T-cell (primary cell): ENCODE results near the gene B3GAT1. TPM values are rescaled to one million over a fixed set of nuclear protein-coding genes. Genes with fewer than 3 reads are reported as not detected.

Experiments used
- ATAC-seq, 4 experiments: fragments of 200-7000 bp in 3 of 4; fragments of 150-1000 bp in 1 of 4; cut with Tn5 transposase; replicated peaks in 1 of 4; 1 replicate in 3 of 4; 2 replicates in 1 of 4; pipeline ENCODE4 v1.10.0; 2021; ENCODE audit warnings: moderate library complexity in 3 of 4, mild to moderate bottlenecking in 2 of 4, moderate number of reproducible peaks in 1 of 4
- CTCF ChIA-PET, 2 donors: fragments of 300-600 bp; sonication (Branson Sonifier 250); formaldehyde crosslinking; loops; one replicate each; lab custom pipeline; 2022; ENCODE audit warnings: antibody characterized with exemption in 2 of 2; lab: Charles Lee
- POLR2A ChIA-PET, 2 donors: fragments of 300-600 bp; sonication (Branson Sonifier 250); formaldehyde crosslinking; loops; one replicate each; lab custom pipeline; 2022; ENCODE audit warnings: antibody characterized with exemption in 2 of 2; lab: Charles Lee
- DNase-seq, 35 experiments: peaks; one replicate each; pipeline versions ENCODE4 v3.0.0 to v3.0.0-alpha.2; 2013 to 2023
- H3K27ac ChIP-seq: one replicate; pipeline ENCODE4 v1.5.1; 2013; ENCODE audit warnings: low read length
- H3K27me3 ChIP-seq, 2 experiments: replicated peaks in 1 of 2; 1 replicate in 1 of 2; 2 replicates in 1 of 2; pipeline versions ENCODE4 v1.6.1 to v1.7.0; 2013; ENCODE audit warnings: low read length in 1 of 2, mixed read lengths in 1 of 2; ENCODE audit not compliant: control insufficient read depth in 2 of 2, insufficient read depth in 2 of 2; ENCODE audit errors: extremely low read depth in 1 of 2
- H3K36me3 ChIP-seq, 2 donors: 1 replicate in 1 of 2; 2 replicates in 1 of 2; pipeline versions ENCODE4 v1.6.1 to v1.7.0; 2013; ENCODE audit warnings: low read length in 1 of 2; ENCODE audit not compliant: control insufficient read depth in 2 of 2, insufficient read depth in 1 of 2; ENCODE audit errors: extremely low read depth in 1 of 2
- H3K4me1 ChIP-seq, 2 experiments: 1 replicate in 1 of 2; 2 replicates in 1 of 2; pipeline versions ENCODE4 v1.6.1 to v1.7.0; 2013; ENCODE audit warnings: low read length in 2 of 2, mixed read lengths in 1 of 2; ENCODE audit not compliant: insufficient read depth in 2 of 2, control insufficient read depth in 1 of 2; ENCODE audit errors: extremely low read depth in 1 of 2
- H3K4me3 ChIP-seq, 2 donors: 1 replicate in 1 of 2; 2 replicates in 1 of 2; pipeline versions ENCODE4 v1.5.1 to v1.7.0; 2013; ENCODE audit warnings: mild to moderate bottlenecking in 2 of 2, low read length in 1 of 2, moderate library complexity in 1 of 2; ENCODE audit not compliant: control insufficient read depth in 1 of 2; ENCODE audit errors: extremely low read depth in 1 of 2
- H3K9me3 ChIP-seq: 2 replicates; pipeline ENCODE4 v1.7.0; 2013
- H3K27ac Mint-ChIP-seq, 2 donors: one replicate each; pipeline ENCODE4 v1.8.0; 2020 to 2021; ENCODE audit warnings: mild to moderate bottlenecking in 2 of 2, mixed read lengths in 2 of 2
- H3K27me3 Mint-ChIP-seq, 2 donors: one replicate each; pipeline ENCODE4 v1.8.0; 2021 to 2022; ENCODE audit warnings: mixed read lengths in 2 of 2
- H3K36me3 Mint-ChIP-seq: one replicate; pipeline ENCODE4 v1.8.0; 2021; ENCODE audit warnings: mixed read lengths
- H3K4me1 Mint-ChIP-seq, 3 donors: one replicate each; pipeline ENCODE4 v1.8.0; 2020 to 2022; ENCODE audit warnings: mixed read lengths in 3 of 3, mild to moderate bottlenecking in 1 of 3
- H3K4me3 Mint-ChIP-seq, 3 donors: one replicate each; pipeline ENCODE4 v1.8.0; 2020 to 2022; ENCODE audit warnings: mild to moderate bottlenecking in 3 of 3, mixed read lengths in 3 of 3, moderate library complexity in 3 of 3
- H3K9me3 Mint-ChIP-seq, 3 donors: one replicate each; pipeline ENCODE4 v1.8.0; 2020 to 2022; ENCODE audit warnings: mixed read lengths in 3 of 3
- WGBS: methylation state at CpG from one replicate; pipeline ENCODE4 v1.1.5; 2013; ENCODE audit warnings: missing lambda C conversion rate; ENCODE audit not compliant: insufficient coverage; 5-methylcytosine and 5-hydroxymethylcytosine counted together
- total RNA-seq, 35 experiments: library from RNA in 6 of 35; stranded (reverse) in 6 of 35; fragments of 120-200 nt in 1 of 35; gene quantifications; one replicate each; pipeline versions ENCODE4 v1.2.1 to v1.2.4 and lab custom pipeline; 2013 to 2026

The B3GAT1 gene
- total RNA-seq, 5 donors from 2014 or later (not counting 1 experiment from before 2014, with no cell fraction given) = 0.38 to 6.1 (median 1.3) TPM

GRCh38 chr11:134362192-134362901 is 49.7 kb downstream of the B3GAT1 start:
- Histone ChIP-seq H3K27me3 (peaks cover 0 to 30% of the 10 kb centered on the region in 2 experiments), H3K36me3 (no peaks in the 10 kb centered on the region), H3K9me3 (no peaks in the 10 kb centered on the region), H3K4me3 (no peak overlapping the region), H3K4me1 (peaks cover 0 to 10% of the 10 kb centered on the region in 2 experiments), H3K27ac (no peak overlapping the region)
- Mint-ChIP-seq H3K27ac (no peak overlapping the region), H3K4me3 (peak overlapping the region in 1 of 3 donors; percentile 64), H3K4me1 (peaks cover 14 to 21% (median 19%) of the 10 kb centered on the region in 3 donors), H3K36me3 (no peaks in the 10 kb centered on the region), H3K9me3 (no peaks in the 10 kb centered on the region), H3K27me3 (peaks cover 5 to 12% of the 10 kb centered on the region in 2 donors)
- ChIA-PET CTCF (no interaction called here), POLR2A (no interaction called here)
- ATAC-seq (no peak), DNase-seq (peak in 1 of 35 experiments; percentile 2)
- 97% methylated on average over 6 of the region's 32 CpGs for WGBS

GRCh38 chr11:134361661-134362060 is 50.4 kb downstream of the B3GAT1 start:
- no peaks in the 10 kb centered on the region for H3K9me3 Mint-ChIP-seq
- Histone ChIP-seq H3K9me3 (no peaks in the 10 kb centered on the region), H3K27me3 (peaks cover 0 to 30% of the 10 kb centered on the region in 2 experiments), H3K4me1 (peaks cover 0 to 10% of the 10 kb centered on the region in 2 experiments), H3K27ac (no peak overlapping the region), H3K4me3 (no peak overlapping the region), H3K36me3 (no peaks in the 10 kb centered on the region)
- ChIA-PET CTCF (no interaction called here), POLR2A (no interaction called here)
- no peak for ATAC-seq
- 65% methylated on average over 16 of the region's 26 CpGs for WGBS
- peak overlapping the region in 2 of 3 donors; percentile 9 to 64 for H3K4me3 Mint-ChIP-seq
- DNase-seq = peak in 1 of 35 experiments; percentile 3
- H3K27ac Mint-ChIP-seq = peak overlapping the region in 1 of 2 donors; percentile 48
- no peaks in the 10 kb centered on the region for H3K36me3 Mint-ChIP-seq
- H3K4me1 Mint-ChIP-seq = peaks cover 14 to 21% (median 19%) of the 10 kb centered on the region in 3 donors
- peaks cover 5 to 12% of the 10 kb centered on the region in 2 donors for H3K27me3 Mint-ChIP-seq

GRCh38 chr11:134360050-134360835 is 51.8 kb downstream of the B3GAT1 start:
- DNase-seq (peak in 34 of 35 experiments; percentile 25 to 79 (median 60)), ATAC-seq (peak; percentile 84 to 93 (median 92))
- Histone ChIP-seq H3K4me1 (peaks cover 0 to 10% of the 10 kb centered on the region in 2 experiments), H3K27ac (no peak overlapping the region), H3K9me3 (no peaks in the 10 kb centered on the region), H3K4me3 (no peak overlapping the region), H3K27me3 (peaks cover 0 to 30% of the 10 kb centered on the region in 2 experiments), H3K36me3 (no peaks in the 10 kb centered on the region)
- POLR2A ChIA-PET = no interaction called here
- H3K27me3 Mint-ChIP-seq = peaks cover 5 to 12% of the 10 kb centered on the region in 2 donors
- CTCF ChIA-PET = interaction anchor here in 1 of 2 donors (1.0 kb wide), 1 partner anchor 332 kb away, joined by 3 read pairs; no protein-coding TSS in a partner anchor
- 8% methylated on average over 20 of the region's 30 CpGs for WGBS
- no peaks in the 10 kb centered on the region for H3K9me3 Mint-ChIP-seq
- peaks cover 14 to 21% (median 19%) of the 10 kb centered on the region in 3 donors for H3K4me1 Mint-ChIP-seq
- H3K27ac Mint-ChIP-seq = no peak overlapping the region
- H3K4me3 Mint-ChIP-seq = peak overlapping the region in 1 of 3 donors; percentile 42
- no peaks in the 10 kb centered on the region for H3K36me3 Mint-ChIP-seq

GRCh38 chr11:134359646-134360045 is 52.4 kb downstream of the B3GAT1 start:
- H3K27me3 Mint-ChIP-seq = peaks cover 5 to 12% of the 10 kb centered on the region in 2 donors
- ATAC-seq = no peak
- CTCF ChIA-PET = interaction anchor here (0.6 to 1.0 kb wide), 2 partner anchors 332 to 441 kb away, joined by 3 to 4 read pairs; no protein-coding TSS in a partner anchor
- no peak overlapping the region for H3K27ac Mint-ChIP-seq
- peaks cover 14 to 21% (median 19%) of the 10 kb centered on the region in 3 donors for H3K4me1 Mint-ChIP-seq
- Histone ChIP-seq H3K36me3 (no peaks in the 10 kb centered on the region), H3K27ac (no peak overlapping the region), H3K4me3 (no peak overlapping the region), H3K4me1 (peaks cover 0 to 10% of the 10 kb centered on the region in 2 experiments), H3K9me3 (no peaks in the 10 kb centered on the region), H3K27me3 (peaks cover 0 to 26% of the 10 kb centered on the region in 2 experiments)
- H3K9me3 Mint-ChIP-seq = no peaks in the 10 kb centered on the region
- WGBS = 96% methylated on average over 7 of the region's 10 CpGs
- H3K4me3 Mint-ChIP-seq = peak overlapping the region in 1 of 3 donors; percentile 42
- POLR2A ChIA-PET = no interaction called here
- peak in 1 of 35 experiments; percentile 2 for DNase-seq
- H3K36me3 Mint-ChIP-seq = no peaks in the 10 kb centered on the region

- no peaks in the 10 kb centered on the region for H3K9me3 Mint-ChIP-seq
- H3K36me3 ChIP-seq = no peaks in the 10 kb centered on the region
- WGBS = 93% methylated on average over 18 of the region's 18 CpGs
- H3K27ac ChIP-seq = no peak overlapping the region
- H3K4me3 ChIP-seq = no peak overlapping the region
- peaks cover 0 to 10% of the 10 kb centered on the region in 2 experiments for H3K4me1 ChIP-seq
- H3K9me3 ChIP-seq = no peaks in the 10 kb centered on the region
- ATAC-seq = no peak
- POLR2A ChIA-PET = no interaction called here
- H3K27ac Mint-ChIP-seq = no peak overlapping the region
- peaks cover 14 to 21% (median 19%) of the 10 kb centered on the region in 3 donors for H3K4me1 Mint-ChIP-seq
- H3K27me3 Mint-ChIP-seq = peaks cover 5 to 12% of the 10 kb centered on the region in 2 donors
- DNase-seq = no peak
- H3K36me3 Mint-ChIP-seq = no peaks in the 10 kb centered on the region
- peaks cover 0 to 25% of the 10 kb centered on the region in 2 experiments for H3K27me3 ChIP-seq
- H3K4me3 Mint-ChIP-seq = no peak overlapping the region
- CTCF ChIA-PET = interaction anchor here (0.6 to 1.0 kb wide), 2 partner anchors 331 to 441 kb away, joined by 3 to 4 read pairs; no protein-coding TSS in a partner anchor
These were observed 53.1 kb downstream of the B3GAT1 start for GRCh38 chr11:134358856-134359490.
